Measurements from ENCODE around the gene ABHD5. TPM values are rescaled to one million over a fixed set of nuclear protein-coding genes. Genes with fewer than 3 reads are reported as not detected.

ABHD5 gene
- total and polyA plus RNA-seq, 2 of the 13 experiments (the other 11 are each of a cell fraction or from before 2014, with no cell fraction given), result 4.5 to 13.3 TPM

- TF ChIP-seq ZNF451 (CRISPR knock-in tag; IDR thresholded peaks at IDR 0.05), result no peak
- no peak for TF ChIP-seq ZNF672 (CRISPR knock-in tag; IDR thresholded peaks at IDR 0.05)
- no peak for TF ChIP-seq XRCC5 (optimal IDR thresholded peaks at IDR 0.05; ENCODE audit: low read length)
- TF ChIP-seq KLF16 (CRISPR knock-in tag; IDR thresholded peaks at IDR 0.05), result no peak
- TF ChIP-seq, protein P1, sequence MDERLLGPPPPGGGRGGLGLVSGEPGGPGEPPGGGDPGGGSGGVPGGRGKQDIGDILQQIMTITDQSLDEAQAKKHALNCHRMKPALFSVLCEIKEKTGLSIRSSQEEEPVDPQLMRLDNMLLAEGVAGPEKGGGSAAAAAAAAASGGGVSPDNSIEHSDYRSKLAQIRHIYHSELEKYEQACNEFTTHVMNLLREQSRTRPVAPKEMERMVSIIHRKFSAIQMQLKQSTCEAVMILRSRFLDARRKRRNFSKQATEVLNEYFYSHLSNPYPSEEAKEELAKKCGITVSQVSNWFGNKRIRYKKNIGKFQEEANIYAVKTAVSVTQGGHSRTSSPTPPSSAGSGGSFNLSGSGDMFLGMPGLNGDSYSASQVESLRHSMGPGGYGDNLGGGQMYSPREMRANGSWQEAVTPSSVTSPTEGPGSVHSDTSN (CRISPR knock-in tag; IDR thresholded peaks at IDR 0.05), result no peak
- no peak for TF ChIP-seq TBX2 (CRISPR knock-in tag; IDR thresholded peaks at IDR 0.05; ENCODE audit: borderline replicate concordance)
- TF ChIP-seq NFRKB (IDR thresholded peaks at IDR 0.05), result no peak
- TF ChIP-seq ZNF260 (CRISPR knock-in tag; IDR thresholded peaks at IDR 0.05; ENCODE audit: borderline replicate concordance, low read depth), result no peak
- no peak for TF ChIP-seq SOX13 (IDR thresholded peaks at IDR 0.05)
- TF ChIP-seq SOX13 (CRISPR knock-in tag; conservative IDR thresholded peaks at IDR 0.05 in 1 of 2, IDR thresholded peaks at IDR 0.05 in 1 of 2), result no peak
- no peak for TF ChIP-seq MAX (IDR thresholded peaks at IDR 0.05)
- TF ChIP-seq ZNF781 (CRISPR knock-in tag; IDR thresholded peaks at IDR 0.05; ENCODE audit: borderline replicate concordance, not compliant biosample characterization), result no peak
- no peak for TF ChIP-seq KDM5A (IDR thresholded peaks at IDR 0.05; ENCODE audit: borderline replicate concordance, low read length)
- TF ChIP-seq, protein P2, sequence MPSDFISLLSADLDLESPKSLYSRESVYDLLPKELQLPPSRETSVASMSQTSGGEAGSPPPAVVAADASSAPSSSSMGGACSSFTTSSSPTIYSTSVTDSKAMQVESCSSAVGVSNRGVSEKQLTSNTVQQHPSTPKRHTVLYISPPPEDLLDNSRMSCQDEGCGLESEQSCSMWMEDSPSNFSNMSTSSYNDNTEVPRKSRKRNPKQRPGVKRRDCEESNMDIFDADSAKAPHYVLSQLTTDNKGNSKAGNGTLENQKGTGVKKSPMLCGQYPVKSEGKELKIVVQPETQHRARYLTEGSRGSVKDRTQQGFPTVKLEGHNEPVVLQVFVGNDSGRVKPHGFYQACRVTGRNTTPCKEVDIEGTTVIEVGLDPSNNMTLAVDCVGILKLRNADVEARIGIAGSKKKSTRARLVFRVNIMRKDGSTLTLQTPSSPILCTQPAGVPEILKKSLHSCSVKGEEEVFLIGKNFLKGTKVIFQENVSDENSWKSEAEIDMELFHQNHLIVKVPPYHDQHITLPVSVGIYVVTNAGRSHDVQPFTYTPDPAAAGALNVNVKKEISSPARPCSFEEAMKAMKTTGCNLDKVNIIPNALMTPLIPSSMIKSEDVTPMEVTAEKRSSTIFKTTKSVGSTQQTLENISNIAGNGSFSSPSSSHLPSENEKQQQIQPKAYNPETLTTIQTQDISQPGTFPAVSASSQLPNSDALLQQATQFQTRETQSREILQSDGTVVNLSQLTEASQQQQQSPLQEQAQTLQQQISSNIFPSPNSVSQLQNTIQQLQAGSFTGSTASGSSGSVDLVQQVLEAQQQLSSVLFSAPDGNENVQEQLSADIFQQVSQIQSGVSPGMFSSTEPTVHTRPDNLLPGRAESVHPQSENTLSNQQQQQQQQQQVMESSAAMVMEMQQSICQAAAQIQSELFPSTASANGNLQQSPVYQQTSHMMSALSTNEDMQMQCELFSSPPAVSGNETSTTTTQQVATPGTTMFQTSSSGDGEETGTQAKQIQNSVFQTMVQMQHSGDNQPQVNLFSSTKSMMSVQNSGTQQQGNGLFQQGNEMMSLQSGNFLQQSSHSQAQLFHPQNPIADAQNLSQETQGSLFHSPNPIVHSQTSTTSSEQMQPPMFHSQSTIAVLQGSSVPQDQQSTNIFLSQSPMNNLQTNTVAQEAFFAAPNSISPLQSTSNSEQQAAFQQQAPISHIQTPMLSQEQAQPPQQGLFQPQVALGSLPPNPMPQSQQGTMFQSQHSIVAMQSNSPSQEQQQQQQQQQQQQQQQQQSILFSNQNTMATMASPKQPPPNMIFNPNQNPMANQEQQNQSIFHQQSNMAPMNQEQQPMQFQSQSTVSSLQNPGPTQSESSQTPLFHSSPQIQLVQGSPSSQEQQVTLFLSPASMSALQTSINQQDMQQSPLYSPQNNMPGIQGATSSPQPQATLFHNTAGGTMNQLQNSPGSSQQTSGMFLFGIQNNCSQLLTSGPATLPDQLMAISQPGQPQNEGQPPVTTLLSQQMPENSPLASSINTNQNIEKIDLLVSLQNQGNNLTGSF (CRISPR knock-in tag; IDR thresholded peaks at IDR 0.05), result no peak
- peak; percentile 67; the same call in 1 of the 2 replicates for TF ChIP-seq UBTF (CRISPR knock-in tag; IDR thresholded peaks at IDR 0.05)
- TF ChIP-seq RXRB (CRISPR knock-in tag; IDR thresholded peaks at IDR 0.05; ENCODE audit: borderline replicate concordance), result 0 out of 2 replicates have a peak, but pooled peaks have one; percentile 25
- TF ChIP-seq, protein P3, sequence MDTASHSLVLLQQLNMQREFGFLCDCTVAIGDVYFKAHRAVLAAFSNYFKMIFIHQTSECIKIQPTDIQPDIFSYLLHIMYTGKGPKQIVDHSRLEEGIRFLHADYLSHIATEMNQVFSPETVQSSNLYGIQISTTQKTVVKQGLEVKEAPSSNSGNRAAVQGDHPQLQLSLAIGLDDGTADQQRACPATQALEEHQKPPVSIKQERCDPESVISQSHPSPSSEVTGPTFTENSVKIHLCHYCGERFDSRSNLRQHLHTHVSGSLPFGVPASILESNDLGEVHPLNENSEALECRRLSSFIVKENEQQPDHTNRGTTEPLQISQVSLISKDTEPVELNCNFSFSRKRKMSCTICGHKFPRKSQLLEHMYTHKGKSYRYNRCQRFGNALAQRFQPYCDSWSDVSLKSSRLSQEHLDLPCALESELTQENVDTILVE (CRISPR knock-in tag; IDR thresholded peaks at IDR 0.05), result no peak
These were observed 620 bp downstream of the ABHD5 start (continued) for GRCh38 chr3:43691120-43691995.

Data from HepG2 (cell line).